ENCODE data around the gene SESN3.
"Not testable (repeated sequence)": the region's sequence is repeated elsewhere in the genome, so short reads cannot be mapped to it uniquely, and the experiment has no call there.

SESN3 gene

GRCh38 chr11:95219599-95219998 lies 11.4 kb downstream of the SESN3 start:
- DNase-seq (ENCODE audit: low read depth in 2 of 2): no peak

- no peak for DNase-seq (ENCODE audit: low read depth in 2 of 2)
Observed at GRCh38 chr11:95218149-95218548, 12.9 kb downstream of the SESN3 start.

- no peak for DNase-seq (ENCODE audit: low read depth in 2 of 2)
Observed at GRCh38 chr11:95212609-95213008, 18.4 kb downstream of the SESN3 start.

- not testable (repeated sequence) for DNase-seq (ENCODE audit: low read depth in 2 of 2)
Observed at GRCh38 chr11:95209535-95209934, 21.5 kb downstream of the SESN3 start.

- no peak for DNase-seq (ENCODE audit: low read depth in 2 of 2)
Observed at GRCh38 chr11:95200781-95201457, 30.1 kb downstream of the SESN3 start.

GRCh38 chr11:95195831-95196230 lies 35.2 kb downstream of the SESN3 start:
- DNase-seq (ENCODE audit: low read depth in 2 of 2): no peak

- DNase-seq (ENCODE audit: low read depth in 2 of 2): no peak
Observed at GRCh38 chr11:95193541-95193940, 37.5 kb downstream of the SESN3 start.

- no peak for DNase-seq (ENCODE audit: low read depth in 2 of 2)
Observed at GRCh38 chr11:95192717-95193116, 38.3 kb downstream of the SESN3 start.

- DNase-seq (ENCODE audit: low read depth in 2 of 2): no peak
Observed at GRCh38 chr11:95187723-95188122, 43.3 kb downstream of the SESN3 start.

- DNase-seq (ENCODE audit: low read depth in 2 of 2): no peak
Observed at GRCh38 chr11:95182397-95182796, 48.6 kb downstream of the SESN3 start.

GRCh38 chr11:95175818-95176380 lies 55.1 kb downstream of the SESN3 start:
- no peak for DNase-seq (ENCODE audit: low read depth in 2 of 2)

- DNase-seq (ENCODE audit: low read depth in 2 of 2): no peak
Observed at GRCh38 chr11:95170294-95170693, 60.7 kb downstream of the SESN3 start.

GRCh38 chr11:95166781-95167180 lies 64.2 kb downstream of the SESN3 start:
- DNase-seq (ENCODE audit: low read depth in 2 of 2): no peak

- no peak for DNase-seq (ENCODE audit: low read depth in 2 of 2)
Observed at GRCh38 chr11:95165638-95166037, 65.4 kb downstream of the SESN3 start.

- DNase-seq (ENCODE audit: low read depth in 2 of 2): no peak
Observed at GRCh38 chr11:95163106-95163505, 67.9 kb downstream of the SESN3 start.

- no peak for DNase-seq (ENCODE audit: low read depth in 2 of 2)
Observed at GRCh38 chr11:95161248-95161647, 69.8 kb downstream of the SESN3 start.

GRCh38 chr11:95157824-95158223 lies 73.2 kb downstream of the SESN3 start:
- DNase-seq (ENCODE audit: low read depth in 2 of 2): no peak

- no peak for DNase-seq (ENCODE audit: low read depth in 2 of 2)
Observed at GRCh38 chr11:95156916-95157541, 74.0 kb downstream of the SESN3 start.

- no peak for DNase-seq (ENCODE audit: low read depth in 2 of 2)
Observed at GRCh38 chr11:95156133-95156721, 74.8 kb downstream of the SESN3 start.

- DNase-seq (ENCODE audit: low read depth in 2 of 2): no peak
Observed at GRCh38 chr11:95155385-95155784, 75.6 kb downstream of the SESN3 start.

- peak; percentile 38 to 49 for DNase-seq (ENCODE audit: low read depth in 2 of 2)
Observed at GRCh38 chr11:95154514-95154913, 76.5 kb downstream of the SESN3 start.

- DNase-seq (ENCODE audit: low read depth in 2 of 2): no peak
Observed at GRCh38 chr11:95153857-95154246, 77.2 kb downstream of the SESN3 start.

All from stimulated activated CD4-positive, alpha-beta T cell treated with anti-CD3 and anti-CD28 coated beads, Interleukin-4, amount 100 ng/mL, for 48 hours (primary cell).